Measurements from ENCODE around the gene MYO1D. TPM values are rescaled to one million over a fixed set of nuclear protein-coding genes. Genes with fewer than 3 reads are reported as not detected.

Gene MYO1D
- total and polyA plus RNA-seq, 2 of the 13 experiments (the other 11 are each of a cell fraction or from before 2014, with no cell fraction given), result 13.2 to 17.3 TPM

GRCh38 chr17:32774695-32775084 lies 102.2 kb downstream of the MYO1D start:
- Histone ChIP-seq H2AFZ (ENCODE audit: low read length) (no peak overlapping the region), H4K20me1 (ENCODE audit: insufficient read depth, low read length) (no peaks in the 10 kb centered on the region), H3K36me3 (replicated peaks in 1 of 2; ENCODE audit: control insufficient read depth in 1 of 2, insufficient read depth in 2 of 2, low read length in 2 of 2) (no peaks in the 10 kb centered on the region; a peak in 1 of 5 replicates), H3K9me3 (ENCODE audit: low read length) (no peaks in the 10 kb centered on the region), H3K27me3 (ENCODE audit: control insufficient read depth in 1 of 2, insufficient read depth in 2 of 2, low read length in 2 of 2) (no peaks in the 10 kb centered on the region), H3K79me2 (ENCODE audit: insufficient read depth, low read length) (no peaks in the 10 kb centered on the region), H3K4me1 (ENCODE audit: insufficient read depth, low read length) (no peaks in the 10 kb centered on the region), H3K4me2 (ENCODE audit: low read depth, low read length) (no peak overlapping the region), H3K9ac (ENCODE audit: insufficient read depth, low read depth, low read length) (no peak overlapping the region), H3K4me3 (replicated peaks in 1 of 3; ENCODE audit: insufficient read depth in 1 of 3, low read depth in 2 of 3, low read length in 3 of 3) (no peak overlapping the region), H3K27ac (ENCODE audit: extremely low read length, insufficient read depth, low read length) (no peak overlapping the region)
- in situ Hi-C loops (cut with HindIII; ENCODE audit: extremely low pct_ligation_motif_present, low pct_unique_long_range_greater_than_20kb), result no loop called here
- DNase-seq (ENCODE audit: low spot score) (no peak), FAIRE-seq (no peak), ATAC-seq (no peak)
- intact Hi-C loops (cut with micrococcal nuclease; ENCODE audit: unreplicated experiment), result no loop called here
- ChIA-PET CTCF (ENCODE audit: low intra/inter-chr PET ratio, low total read pairs) (no interaction called here), POLR2A (no interaction called here)
- BruUV-seq (replicated peaks), result no TSS peak
- WGBS (ENCODE audit: low lambda C conversion rate), result 98% methylated on average over 2 of the region's 2 CpGs
- no peak for TF ChIP-seq ZNF101 (CRISPR knock-in tag; IDR thresholded peaks at IDR 0.05; ENCODE audit: borderline replicate concordance, low read depth)
- TF ChIP-seq ZNF781 (CRISPR knock-in tag; IDR thresholded peaks at IDR 0.05; ENCODE audit: borderline replicate concordance, not compliant biosample characterization), result no peak
- TF ChIP-seq LBX2 (CRISPR knock-in tag; IDR thresholded peaks at IDR 0.05; ENCODE audit: borderline replicate concordance), result no peak
- no peak for TF ChIP-seq TBL1XR1 (IDR thresholded peaks at IDR 0.05; ENCODE audit: borderline replicate concordance, low read length, partially characterized antibody)
- no peak for TF ChIP-seq PRMT3 (CRISPR knock-in tag; IDR thresholded peaks at IDR 0.05; ENCODE audit: borderline replicate concordance, low read depth)
- TF ChIP-seq BATF2 (CRISPR knock-in tag; IDR thresholded peaks at IDR 0.05), result no peak
- TF ChIP-seq NCOA1 (CRISPR knock-in tag; IDR thresholded peaks at IDR 0.05), result no peak
- TF ChIP-seq TEAD3 (CRISPR knock-in tag; optimal IDR thresholded peaks at IDR 0.05; ENCODE audit: borderline replicate concordance), result no peak
- TF ChIP-seq MAX (IDR thresholded peaks at IDR 0.05), result no peak
- TF ChIP-seq MAF1 (CRISPR knock-in tag; IDR thresholded peaks at IDR 0.05; ENCODE audit: borderline replicate concordance), result no peak
- TF ChIP-seq ESRRA (CRISPR knock-in tag; IDR thresholded peaks at IDR 0.05; ENCODE audit: low read depth), result no peak

Data from HepG2 (cell line).